Measurements from ENCODE around the gene GCNT1. TPM values are rescaled to one million over a fixed set of nuclear protein-coding genes. Genes with fewer than 3 reads are reported as not detected.
"Not testable (repeated sequence)": the region's sequence is repeated elsewhere in the genome, so short reads cannot be mapped to it uniquely, and the experiment has no call there.

GCNT1 gene
- total RNA-seq, 3 donors from 2014 or later, result 7.9 to 16.5 (median 10.1) TPM

DNA sequence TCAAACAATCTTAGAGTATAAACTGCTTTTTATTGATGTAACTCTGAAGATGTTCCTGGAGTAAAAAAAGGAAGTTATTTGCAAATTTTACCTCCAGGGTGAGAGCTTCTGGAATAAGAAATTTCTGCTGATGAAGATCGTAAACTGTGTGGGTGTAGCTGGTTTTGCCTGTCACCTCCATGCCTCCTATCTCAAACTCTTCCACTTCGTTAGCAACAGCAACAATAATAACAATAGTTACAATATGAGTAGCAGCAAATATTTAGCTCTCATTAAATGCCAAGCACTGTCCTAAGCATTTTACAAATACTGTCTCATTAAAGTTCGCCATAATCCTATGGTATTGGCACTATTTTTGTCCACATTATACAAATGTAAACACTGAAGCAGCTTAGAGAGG, 57.9 kb downstream of the GCNT1 start:
- no peak for TF ChIP-seq POLR2AphosphoS5 (IDR thresholded peaks at IDR 0.05)
- no peak for TF ChIP-seq POLR2A (IDR thresholded peaks at IDR 0.05)
- TF ChIP-seq, protein P1, sequence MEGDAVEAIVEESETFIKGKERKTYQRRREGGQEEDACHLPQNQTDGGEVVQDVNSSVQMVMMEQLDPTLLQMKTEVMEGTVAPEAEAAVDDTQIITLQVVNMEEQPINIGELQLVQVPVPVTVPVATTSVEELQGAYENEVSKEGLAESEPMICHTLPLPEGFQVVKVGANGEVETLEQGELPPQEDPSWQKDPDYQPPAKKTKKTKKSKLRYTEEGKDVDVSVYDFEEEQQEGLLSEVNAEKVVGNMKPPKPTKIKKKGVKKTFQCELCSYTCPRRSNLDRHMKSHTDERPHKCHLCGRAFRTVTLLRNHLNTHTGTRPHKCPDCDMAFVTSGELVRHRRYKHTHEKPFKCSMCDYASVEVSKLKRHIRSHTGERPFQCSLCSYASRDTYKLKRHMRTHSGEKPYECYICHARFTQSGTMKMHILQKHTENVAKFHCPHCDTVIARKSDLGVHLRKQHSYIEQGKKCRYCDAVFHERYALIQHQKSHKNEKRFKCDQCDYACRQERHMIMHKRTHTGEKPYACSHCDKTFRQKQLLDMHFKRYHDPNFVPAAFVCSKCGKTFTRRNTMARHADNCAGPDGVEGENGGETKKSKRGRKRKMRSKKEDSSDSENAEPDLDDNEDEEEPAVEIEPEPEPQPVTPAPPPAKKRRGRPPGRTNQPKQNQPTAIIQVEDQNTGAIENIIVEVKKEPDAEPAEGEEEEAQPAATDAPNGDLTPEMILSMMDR (IDR thresholded peaks at IDR 0.05), result no peak

DNA sequence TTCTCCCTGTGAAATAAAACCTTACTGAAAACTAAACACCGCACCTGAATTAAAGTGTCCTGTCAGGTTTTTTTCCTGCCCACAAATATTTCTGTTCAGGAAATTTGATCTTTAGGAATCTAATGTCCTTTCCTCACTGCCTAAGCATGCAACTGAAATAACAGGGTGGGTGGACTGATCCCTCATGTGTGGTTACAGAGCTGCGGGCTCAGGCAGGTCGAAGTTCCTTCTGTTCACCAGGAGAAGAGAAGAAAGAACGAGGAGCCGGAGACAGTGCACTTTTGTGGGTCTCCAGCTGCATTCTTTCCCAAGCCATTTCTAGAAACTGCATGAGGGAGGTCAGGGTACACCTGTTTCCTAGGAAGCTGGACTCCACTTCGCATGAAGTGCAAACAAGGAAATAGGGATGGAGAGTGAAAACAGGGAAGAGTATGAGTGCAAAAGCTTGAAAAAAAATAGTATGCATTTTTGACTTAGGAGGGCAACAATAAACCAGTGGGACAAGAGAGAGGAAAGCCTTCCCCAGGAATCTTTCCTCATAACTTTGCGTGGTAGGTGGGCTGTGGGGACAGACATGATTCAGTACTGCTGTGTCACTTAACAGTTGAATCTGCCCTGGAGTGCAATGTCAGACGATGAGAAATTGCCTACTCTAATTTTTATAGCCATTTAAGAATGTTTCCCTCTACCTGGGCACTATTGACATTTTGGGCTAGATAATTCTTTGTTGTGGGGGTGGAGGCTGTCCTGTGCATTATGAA, 60.3 kb downstream of the GCNT1 start:
- no peak overlapping the region for H3K4me3 ChIP-seq
- no peak for DNase-seq (ENCODE audit: low spot score in 2 of 2)
- H3K36me3 ChIP-seq, result no peaks in the 10 kb centered on the region
- H3K4me1 ChIP-seq, result no peaks in the 10 kb centered on the region
- intact Hi-C loops (cut with DNase I; ENCODE audit: low total_unique reads), result no loop called here
- H3K27me3 ChIP-seq, result no peaks in the 10 kb centered on the region
- peak overlapping the region in 1 of 2 donors; percentile 5 for H3K27ac ChIP-seq
- H3K9me3 ChIP-seq, result no peaks in the 10 kb centered on the region
- no peak for TF ChIP-seq POLR2A (IDR thresholded peaks at IDR 0.05)

More for the DNA sequence above, 57.9 kb downstream of the GCNT1 start:
- intact Hi-C loops (cut with DNase I; ENCODE audit: low total_unique reads), result no loop called here
- H3K36me3 ChIP-seq, result no peaks in the 10 kb centered on the region
- no peaks in the 10 kb centered on the region for H3K4me1 ChIP-seq
- no peak overlapping the region for H3K4me3 ChIP-seq
- DNase-seq (ENCODE audit: low spot score in 2 of 2), result no peak
- H3K27ac ChIP-seq, result no peak overlapping the region
- no peaks in the 10 kb centered on the region for H3K27me3 ChIP-seq
- no peaks in the 10 kb centered on the region for H3K9me3 ChIP-seq

DNA sequence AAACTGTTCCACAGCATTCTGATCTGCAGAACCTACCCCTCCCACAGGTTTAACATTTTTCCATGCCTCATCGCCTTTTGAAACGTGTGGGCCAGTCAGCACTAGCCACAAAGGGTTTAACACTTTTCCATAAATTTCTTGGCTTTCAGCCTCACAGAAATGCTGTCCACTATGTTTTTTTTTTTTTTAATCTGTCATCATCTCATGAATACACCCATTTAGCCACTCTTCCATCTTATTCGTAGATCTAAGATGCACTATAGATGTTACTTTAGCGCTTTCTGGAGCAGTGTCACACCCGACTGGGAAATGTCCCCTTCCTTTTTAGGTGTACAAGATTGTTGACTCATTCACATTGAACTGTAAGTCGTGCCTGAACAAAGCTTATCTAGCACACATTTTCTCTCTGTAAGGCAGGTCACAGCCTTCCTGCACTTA, 62.3 kb downstream of the GCNT1 start:
- TF ChIP-seq, protein P1 (IDR thresholded peaks at IDR 0.05), result no peak
- no peaks in the 10 kb centered on the region for H3K27me3 ChIP-seq
- H3K36me3 ChIP-seq, result no peaks in the 10 kb centered on the region
- no peaks in the 10 kb centered on the region for H3K9me3 ChIP-seq
- no peak for DNase-seq (ENCODE audit: low spot score in 2 of 2)
- H3K27ac ChIP-seq, result no peak overlapping the region
- no peak overlapping the region for H3K4me3 ChIP-seq
- no peaks in the 10 kb centered on the region for H3K4me1 ChIP-seq
- intact Hi-C loops (cut with DNase I; ENCODE audit: low total_unique reads), result no loop called here

DNA sequence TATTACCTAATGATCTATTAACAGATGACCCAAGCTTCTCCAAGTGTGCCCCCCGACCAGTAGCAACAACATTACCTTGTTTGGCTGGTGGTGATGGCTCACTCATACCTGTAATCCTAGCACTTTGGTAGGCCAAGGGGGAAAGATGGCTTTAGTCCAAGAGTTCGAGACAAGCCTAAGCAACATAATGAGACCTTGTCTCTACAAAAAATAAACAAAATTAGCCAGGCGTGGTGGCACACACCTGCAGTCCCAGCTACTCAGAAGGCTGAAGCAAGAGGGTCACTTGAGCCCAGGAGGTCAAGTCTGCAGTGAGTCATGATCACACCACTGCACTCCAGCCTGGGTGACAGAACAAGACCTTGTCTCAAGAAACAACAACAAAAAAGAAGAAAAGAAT, 62.9 kb downstream of the GCNT1 start:
- DNase-seq (ENCODE audit: low spot score in 2 of 2), result no peak
- intact Hi-C loops (cut with DNase I; ENCODE audit: low total_unique reads), result no loop called here
- Histone ChIP-seq H3K27ac (no peak overlapping the region), H3K27me3 (no peaks in the 10 kb centered on the region), H3K36me3 (no peaks in the 10 kb centered on the region), H3K9me3 (no peaks in the 10 kb centered on the region), H3K4me1 (no peaks in the 10 kb centered on the region), H3K4me3 (no peak overlapping the region)
- TF ChIP-seq POLR2AphosphoS5 (IDR thresholded peaks at IDR 0.05) (no peak), POLR2A (IDR thresholded peaks at IDR 0.05) (no peak)
- TF ChIP-seq, protein P1 (IDR thresholded peaks at IDR 0.05), result no peak

DNA sequence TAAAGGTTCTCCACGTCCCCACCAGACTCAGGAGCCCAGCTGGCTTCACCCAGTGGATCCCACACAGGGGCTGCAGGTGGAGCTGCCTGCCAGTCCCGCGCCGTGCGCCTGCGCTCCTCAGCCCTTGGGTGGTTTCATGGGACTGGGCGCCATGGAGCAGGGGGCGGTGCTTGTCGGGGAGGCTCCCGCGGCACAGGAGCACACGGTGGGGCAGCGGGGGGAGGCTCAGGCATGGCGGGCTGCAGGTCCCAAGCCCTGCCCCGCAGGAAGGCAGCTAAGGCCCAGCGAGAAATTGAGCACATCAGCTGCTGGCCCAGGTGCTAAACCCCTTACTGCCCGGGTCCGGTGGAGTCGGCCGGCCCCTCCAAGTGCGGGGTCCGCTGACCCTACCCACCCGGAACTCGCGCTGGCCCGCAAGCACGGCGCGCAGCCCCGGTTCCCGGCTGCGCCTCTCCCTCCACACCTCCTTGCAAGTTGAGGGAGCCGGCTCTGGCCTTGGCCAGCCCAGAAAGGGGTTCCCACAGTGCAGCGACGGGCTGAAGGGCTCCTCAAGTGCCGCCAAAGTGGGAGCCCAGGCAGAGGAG, 64.7 kb downstream of the GCNT1 start:
- intact Hi-C loops (cut with DNase I; ENCODE audit: low total_unique reads); H3K36me3 ChIP-seq; H3K27me3 ChIP-seq; H3K4me3 ChIP-seq; H3K9me3 ChIP-seq; H3K27ac ChIP-seq; H3K4me1 ChIP-seq; DNase-seq (ENCODE audit: low spot score in 2 of 2): not testable (repeated sequence)

DNA sequence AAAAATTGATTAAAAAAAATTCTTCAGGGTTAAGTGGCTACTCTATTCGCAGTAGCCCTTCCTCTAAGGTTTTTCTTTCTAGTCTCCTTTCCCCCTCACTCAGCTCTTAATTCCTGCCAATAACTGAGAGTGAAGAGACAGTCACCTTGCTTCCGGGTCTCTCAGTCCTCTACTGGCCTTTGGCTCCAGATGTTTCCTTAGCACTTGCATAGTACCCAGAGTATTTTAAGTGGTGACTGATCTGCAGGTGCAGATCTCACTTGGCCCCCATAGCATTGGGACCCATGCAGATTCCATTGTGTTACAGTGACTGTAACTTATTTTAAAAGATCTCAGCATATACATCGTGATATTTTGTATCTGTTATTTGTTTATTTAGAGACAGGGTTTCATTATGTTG, 66.2 kb downstream of the GCNT1 start:
- Histone ChIP-seq H3K36me3 (no peaks in the 10 kb centered on the region), H3K4me1 (no peaks in the 10 kb centered on the region), H3K27me3 (no peaks in the 10 kb centered on the region), H3K27ac (no peak overlapping the region), H3K4me3 (no peak overlapping the region), H3K9me3 (no peaks in the 10 kb centered on the region)
- DNase-seq (ENCODE audit: low spot score in 2 of 2), result no peak
- intact Hi-C loops (cut with DNase I; ENCODE audit: low total_unique reads), result no loop called here
- TF ChIP-seq POLR2A (IDR thresholded peaks at IDR 0.05) (no peak), POLR2AphosphoS5 (IDR thresholded peaks at IDR 0.05) (no peak)
- TF ChIP-seq, protein P1 (IDR thresholded peaks at IDR 0.05), result no peak
